Activated CD4-positive, alpha-beta T cell treated with anti-CD3 and anti-CD28 coated beads, Interleukin-2, amount 50 U/mL, for 24 hours (primary cell): ENCODE measurements around the gene ISOC1.

Experiments
- DNase-seq, 2 donors: peaks; one replicate each; pipeline ENCODE4 v3.0.0-alpha.2; 2020; ENCODE audit warnings: low read depth in 1 of 2, low spot score in 1 of 2

The ISOC1 gene

DNA sequence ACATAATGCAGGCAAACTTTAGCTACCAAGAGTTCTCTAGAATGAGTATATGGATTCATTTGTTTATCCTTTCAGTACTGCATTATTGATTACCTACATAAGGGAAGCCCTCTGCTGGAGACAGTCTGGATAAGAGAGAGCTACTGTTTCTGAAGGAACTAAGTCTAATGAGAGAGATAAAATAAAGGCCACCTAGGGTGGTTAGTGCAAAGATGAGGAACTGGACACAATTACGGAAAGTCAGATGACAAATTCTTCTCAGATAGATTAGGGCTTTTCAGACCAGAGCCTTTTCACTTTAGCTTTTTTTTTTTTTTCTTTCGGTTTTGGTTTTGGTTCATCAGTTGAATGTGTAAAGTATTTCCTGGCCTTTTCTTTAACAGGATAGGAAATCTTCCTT, 31.3 kb downstream of the ISOC1 start:
- no peak for DNase-seq

- no peak for DNase-seq
Measured at GRCh38 chr5:129133553-129133952, 39.0 kb downstream of the ISOC1 start.

- no peak for DNase-seq
Measured at GRCh38 chr5:129135633-129136032, 41.1 kb downstream of the ISOC1 start.

GRCh38 chr5:129137637-129138036, 43.1 kb downstream of the ISOC1 start:
- DNase-seq, result no peak

GRCh38 chr5:129141078-129141477, 46.5 kb downstream of the ISOC1 start:
- DNase-seq, result no peak

GRCh38 chr5:129141696-129142095, 47.1 kb downstream of the ISOC1 start:
- no peak for DNase-seq

DNA sequence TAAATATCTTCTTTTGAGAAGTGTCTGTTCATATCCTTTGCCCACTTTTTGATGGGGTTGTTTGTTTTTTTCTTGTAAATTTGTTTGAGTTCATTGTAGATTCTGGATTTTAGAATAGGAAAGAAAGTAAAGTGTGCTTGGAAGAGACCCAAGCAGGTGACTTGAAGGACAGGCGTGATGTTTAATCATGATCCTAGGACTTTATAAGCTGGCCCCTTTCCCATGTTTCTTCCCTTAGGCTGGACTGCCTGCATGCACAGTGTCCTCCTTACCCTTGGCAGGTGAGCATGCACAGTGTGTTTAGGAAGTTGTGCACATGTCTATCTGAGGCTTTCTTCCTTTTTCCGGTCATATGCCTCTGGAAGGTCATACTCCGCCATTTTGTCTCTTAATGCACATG, 61.3 kb downstream of the ISOC1 start:
- DNase-seq, result no peak

- no peak for DNase-seq
Measured at GRCh38 chr5:129161830-129162229, 67.3 kb downstream of the ISOC1 start.
